Lung (tissue), 12 donors: ENCODE results near the gene PTBP1. TPM values are rescaled to one million over a fixed set of nuclear protein-coding genes. Genes with fewer than 3 reads are reported as not detected.

Experiments
- ATAC-seq: fragments of 200-7000 bp; cut with Tn5 transposase; one replicate; pipeline ENCODE4 v1.9.1; 2020; ENCODE audit warnings: moderate number of reproducible peaks; ENCODE audit not compliant: insufficient read depth, low FRiP score
- DNase-seq, 3 donors: peaks; one replicate each; pipeline ENCODE4 v3.0.0-alpha.2; 2013 to 2017
- H3K27ac ChIP-seq, 2 donors: one replicate each; pipeline ENCODE4 v1.5.1; 2013; ENCODE audit warnings: mild to moderate bottlenecking in 2 of 2, moderate library complexity in 2 of 2, control low read depth in 1 of 2, inconsistent platforms in 1 of 2, low read depth in 1 of 2, low read length in 1 of 2
- H3K27me3 ChIP-seq, 3 donors: one replicate each; pipeline ENCODE4 v1.5.1; 2013; ENCODE audit warnings: low read length in 2 of 3; ENCODE audit not compliant: control insufficient read depth in 3 of 3, insufficient read depth in 3 of 3
- H3K36me3 ChIP-seq, 4 donors: one replicate each; pipeline ENCODE4 v1.5.1; 2013; ENCODE audit warnings: low read length in 4 of 4, mild to moderate bottlenecking in 1 of 4, moderate library complexity in 1 of 4; ENCODE audit not compliant: control insufficient read depth in 4 of 4, insufficient read depth in 4 of 4
- H3K4me1 ChIP-seq, 5 donors: one replicate each; pipeline ENCODE4 v1.5.1; 2013; ENCODE audit warnings: low read length in 5 of 5, mild to moderate bottlenecking in 2 of 5, moderate library complexity in 1 of 5; ENCODE audit not compliant: control insufficient read depth in 5 of 5, insufficient read depth in 5 of 5
- H3K4me3 ChIP-seq: one replicate; pipeline ENCODE4 v1.5.1; 2013; ENCODE audit warnings: mild to moderate bottlenecking, control low read depth, moderate library complexity
- H3K9ac ChIP-seq, 2 donors: one replicate each; pipeline ENCODE4 v1.5.1; 2013; ENCODE audit warnings: low read length in 2 of 2, control low read depth in 1 of 2; ENCODE audit not compliant: insufficient read depth in 1 of 2
- H3K9me3 ChIP-seq, 4 donors: one replicate each; pipeline ENCODE4 v1.5.1; 2013; ENCODE audit warnings: low read length in 3 of 4, mild to moderate bottlenecking in 1 of 4, moderate library complexity in 1 of 4; ENCODE audit not compliant: control insufficient read depth in 4 of 4, insufficient read depth in 3 of 4
- WGBS, 2 donors: extraction: QIAGEN DNeasy Blood & Tissue Kit; methylation state at CpG; one replicate each; pipeline ENCODE4 v1.1.7; 2013; 5-methylcytosine and 5-hydroxymethylcytosine counted together
- polyA plus RNA-seq, 2 donors: library from polyadenylated mRNA; stranded (reverse); fragments of 200-250 nt; gene quantifications; one replicate each; pipeline ENCODE4 v1.2.1, GENCODE V29; 2013
- total RNA-seq, 2 donors: library from RNA; depleted of rRNA in 1 of 2; stranded (reverse); fragments of >200 nt in 1 of 2; gene quantifications; one replicate each; pipeline ENCODE4 v1.2.1, GENCODE V29; 2014 to 2021
- TF ChIP-seq, protein P1 (sequence below): IDR thresholded peaks from 2 replicates; pipeline ENCODE4 v1.5.1; 2012; ENCODE audit warnings: mild to moderate bottlenecking; ENCODE audit errors: control extremely low read depth, extremely low read depth
- donor health status: control.
- donor health status: control.
- donor health status: Bipolar disorder and iron deficiency.
- donor health status: healthy.
- donor health status: DM: yes; HTN: yes; CAD: no.

Gene PTBP1
- total and polyA plus RNA-seq, 4 donors, result 112 to 321 (median 203) TPM

DNA sequence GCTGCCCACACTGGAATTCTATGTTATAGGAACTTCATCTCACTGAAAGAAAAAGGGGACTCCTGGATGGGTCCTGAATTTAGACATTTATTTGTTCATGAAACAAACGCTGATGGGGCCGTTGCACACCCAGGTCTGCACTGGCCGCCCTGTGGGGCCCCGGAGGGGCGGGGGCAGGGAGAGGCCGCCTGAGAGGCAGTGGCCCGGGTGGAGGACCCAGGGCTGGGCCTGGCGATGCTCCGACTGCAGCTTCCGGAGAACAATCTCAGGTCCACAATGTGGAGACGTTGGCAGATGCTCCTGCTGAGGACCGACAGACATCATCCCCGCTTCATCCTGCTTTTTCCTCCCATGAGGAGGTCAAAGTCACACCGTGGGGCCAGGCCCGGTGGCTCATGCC, 16.3 kb upstream of the PTBP1 start:
- Histone ChIP-seq H3K27me3 (no peaks in the 10 kb centered on the region), H3K9ac (no peak overlapping the region), H3K27ac (peak overlapping the region in 1 of 2 donors; percentile 60), H3K4me3 (no peak overlapping the region), H3K9me3 (no peaks in the 10 kb centered on the region), H3K36me3 (no peaks in the 10 kb centered on the region), H3K4me1 (peaks cover 0 to 17% (median 11%) of the 10 kb centered on the region in 5 donors)
- ATAC-seq (no peak), DNase-seq (no peak)
- 69 to 80% methylated on average over 15 of the region's 15 CpGs for WGBS, 2 donors
- TF ChIP-seq, protein P1, sequence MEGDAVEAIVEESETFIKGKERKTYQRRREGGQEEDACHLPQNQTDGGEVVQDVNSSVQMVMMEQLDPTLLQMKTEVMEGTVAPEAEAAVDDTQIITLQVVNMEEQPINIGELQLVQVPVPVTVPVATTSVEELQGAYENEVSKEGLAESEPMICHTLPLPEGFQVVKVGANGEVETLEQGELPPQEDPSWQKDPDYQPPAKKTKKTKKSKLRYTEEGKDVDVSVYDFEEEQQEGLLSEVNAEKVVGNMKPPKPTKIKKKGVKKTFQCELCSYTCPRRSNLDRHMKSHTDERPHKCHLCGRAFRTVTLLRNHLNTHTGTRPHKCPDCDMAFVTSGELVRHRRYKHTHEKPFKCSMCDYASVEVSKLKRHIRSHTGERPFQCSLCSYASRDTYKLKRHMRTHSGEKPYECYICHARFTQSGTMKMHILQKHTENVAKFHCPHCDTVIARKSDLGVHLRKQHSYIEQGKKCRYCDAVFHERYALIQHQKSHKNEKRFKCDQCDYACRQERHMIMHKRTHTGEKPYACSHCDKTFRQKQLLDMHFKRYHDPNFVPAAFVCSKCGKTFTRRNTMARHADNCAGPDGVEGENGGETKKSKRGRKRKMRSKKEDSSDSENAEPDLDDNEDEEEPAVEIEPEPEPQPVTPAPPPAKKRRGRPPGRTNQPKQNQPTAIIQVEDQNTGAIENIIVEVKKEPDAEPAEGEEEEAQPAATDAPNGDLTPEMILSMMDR, result no peak

DNA sequence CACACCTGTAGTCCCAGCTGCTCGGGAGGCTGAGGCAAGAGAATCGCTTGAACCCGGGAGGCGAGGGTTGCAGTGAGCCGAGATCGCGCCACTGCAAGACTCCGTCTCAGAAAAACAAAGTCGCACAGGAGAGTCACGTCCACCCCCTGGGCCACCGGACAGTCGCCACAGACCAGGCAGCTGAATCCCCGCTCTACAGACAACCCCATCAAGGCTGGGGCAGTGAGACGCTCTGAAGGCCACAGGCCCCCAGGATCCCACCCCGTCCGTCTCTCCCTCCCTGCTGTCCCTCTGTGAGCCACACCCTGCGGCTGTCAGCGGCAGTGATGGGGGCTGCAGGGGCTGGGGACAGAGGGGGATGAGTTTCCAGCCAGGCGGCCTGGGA, 15.5 kb upstream of the PTBP1 start:
- WGBS, 2 donors, result 82 to 91% methylated on average over 19 of the region's 19 CpGs
- ATAC-seq (no peak), DNase-seq (no peak)
- Histone ChIP-seq H3K9me3 (no peaks in the 10 kb centered on the region), H3K27ac (peak overlapping the region; percentile 58 to 78), H3K27me3 (no peaks in the 10 kb centered on the region), H3K4me3 (peak overlapping the region; percentile 11), H3K4me1 (peaks cover 0 to 17% (median 11%) of the 10 kb centered on the region in 5 donors), H3K9ac (no peak overlapping the region), H3K36me3 (no peaks in the 10 kb centered on the region)
- TF ChIP-seq, protein P1, result no peak

DNA sequence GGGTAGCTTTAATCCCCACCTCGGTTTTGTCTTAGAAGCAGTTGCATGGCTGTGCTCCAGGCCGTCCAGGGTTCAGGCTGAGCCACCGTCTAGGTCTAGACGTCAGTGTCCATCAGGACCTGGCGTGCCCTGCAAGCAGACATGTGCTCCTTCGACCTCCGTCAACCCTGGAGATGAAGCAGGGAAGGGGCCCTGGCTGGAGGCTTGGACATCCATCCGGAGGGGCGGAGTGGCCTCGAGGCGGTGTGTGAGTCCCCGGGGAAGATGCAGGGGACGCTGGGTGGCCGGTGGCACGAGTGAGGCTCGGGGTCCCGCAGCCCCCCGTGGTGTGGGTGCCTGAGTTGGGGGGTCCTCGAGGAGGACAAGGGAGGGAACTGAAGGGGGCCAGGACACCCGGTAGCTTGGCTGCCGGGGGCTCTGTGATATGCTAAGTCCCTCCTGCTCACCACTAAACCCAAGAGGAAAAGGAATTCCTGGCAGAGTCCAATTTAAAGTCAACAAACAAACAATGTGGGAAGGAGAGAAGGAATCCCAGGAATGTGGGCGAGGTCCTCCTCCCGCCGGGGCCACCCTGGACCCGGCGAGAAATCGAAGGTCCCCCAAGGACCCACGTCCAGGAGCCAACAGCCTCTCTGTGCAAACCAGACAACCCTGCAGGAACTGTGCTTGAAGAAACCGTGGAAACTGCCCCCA, 14.9 kb upstream of the PTBP1 start:
- H3K27me3 ChIP-seq, result no peaks in the 10 kb centered on the region
- no peak overlapping the region for H3K9ac ChIP-seq
- peak in 2 of 3 donors; percentile 59 to 67 for DNase-seq

More for the DNA sequence above, 14.9 kb upstream of the PTBP1 start:
- TF ChIP-seq, protein P1, result no peak
- Histone ChIP-seq H3K36me3 (no peaks in the 10 kb centered on the region), H3K4me3 (peak overlapping the region; percentile 9), H3K9me3 (no peaks in the 10 kb centered on the region), H3K27ac (peak overlapping the region; percentile 58 to 78), H3K4me1 (peaks cover 0 to 17% (median 11%) of the 10 kb centered on the region in 5 donors)
- peak; percentile 37 for ATAC-seq
- WGBS, 2 donors, result 31 to 69% methylated on average over 29 of the region's 29 CpGs
